Natural killer cell (primary cell): ENCODE results near the gene KRTAP5-5. TPM values are rescaled to one million over a fixed set of nuclear protein-coding genes. Genes with fewer than 3 reads are reported as not detected.

Experiments used
- ATAC-seq, 3 donors: fragments of 150-1000 bp in 2 of 3; fragments of 200-7000 bp in 1 of 3; cut with Tn5 transposase; 1 replicate in 1 of 3; 2 replicates in 2 of 3; pipeline ENCODE4 v1.10.0; 2021; ENCODE audit warnings: mild to moderate bottlenecking in 2 of 3, moderate library complexity in 2 of 3
- DNase-seq, 2 donors: peaks; one replicate each; pipeline versions ENCODE4 v3.0.0 to v3.0.0-alpha.2; 2013 to 2021; ENCODE audit warnings: mixed read lengths in 1 of 2
- H3K27ac ChIP-seq: one replicate; pipeline ENCODE4 v1.5.1; 2013; ENCODE audit warnings: mild to moderate bottlenecking, low read length
- H3K27me3 ChIP-seq: one replicate; pipeline ENCODE4 v1.6.1; 2013; ENCODE audit warnings: low read length; ENCODE audit not compliant: control insufficient read depth, insufficient read depth
- H3K36me3 ChIP-seq: one replicate; pipeline ENCODE4 v1.6.1; 2013; ENCODE audit warnings: low read length; ENCODE audit not compliant: control insufficient read depth, insufficient read depth
- H3K4me1 ChIP-seq: one replicate; pipeline ENCODE4 v1.6.1; 2013; ENCODE audit warnings: low read length; ENCODE audit not compliant: control insufficient read depth, insufficient read depth
- H3K4me3 ChIP-seq: one replicate; pipeline ENCODE4 v1.5.1; 2013; ENCODE audit warnings: low read length
- H3K9me3 ChIP-seq: one replicate; pipeline ENCODE4 v1.6.1; 2013; ENCODE audit warnings: low read length; ENCODE audit not compliant: control insufficient read depth, insufficient read depth
- H3K27ac Mint-ChIP-seq, 2 donors: one replicate each; pipeline ENCODE4 v1.8.0; 2022; ENCODE audit warnings: mild to moderate bottlenecking in 2 of 2, mixed read lengths in 2 of 2, moderate library complexity in 1 of 2
- H3K27me3 Mint-ChIP-seq, 2 donors: one replicate each; pipeline ENCODE4 v1.8.0; 2022; ENCODE audit warnings: low read depth in 2 of 2, mixed read lengths in 2 of 2
- H3K36me3 Mint-ChIP-seq: one replicate; pipeline ENCODE4 v1.8.0; 2022; ENCODE audit warnings: mixed read lengths
- H3K4me1 Mint-ChIP-seq, 2 donors: one replicate each; pipeline ENCODE4 v1.8.0; 2022; ENCODE audit warnings: mixed read lengths in 2 of 2
- H3K4me3 Mint-ChIP-seq: one replicate; pipeline ENCODE4 v1.8.0; 2022; ENCODE audit warnings: mild to moderate bottlenecking, moderate library complexity, mixed read lengths
- H3K9me3 Mint-ChIP-seq, 2 donors: one replicate each; pipeline ENCODE4 v1.8.0; 2022; ENCODE audit warnings: mixed read lengths in 2 of 2
- CTCF ChIP-seq: fragments of 200-600 bp; IDR thresholded peaks from one replicate; pipeline ENCODE4 v1.8.0; 2022; ENCODE audit warnings: antibody characterized with exemption
- WGBS: methylation state at CpG from one replicate; pipeline ENCODE4 v1.1.7; 2013; ENCODE audit warnings: missing lambda C conversion rate; ENCODE audit not compliant: insufficient coverage; 5-methylcytosine and 5-hydroxymethylcytosine counted together
- intact Hi-C: fragments of 100-400 bp; cut with micrococcal nuclease; formaldehyde crosslinking; loops from one replicate; pipeline ENCODE4 v1.14.2; 2022
- total RNA-seq, 4 donors: library from RNA; stranded (reverse); fragments of 120-200 nt in 1 of 4; gene quantifications; one replicate each; pipeline versions ENCODE4 v1.2.3 to v1.2.4, GENCODE V29; 2013 to 2022

The KRTAP5-5 gene
- total RNA-seq, 3 donors from 2014 or later (not counting 1 experiment from before 2014, with no cell fraction given), result not detected

- no peak overlapping the region for H3K4me3 ChIP-seq
- Mint-ChIP-seq H3K9me3 (no peaks in the 10 kb centered on the region), H3K27me3 (peaks cover 31 to 45% of the 10 kb centered on the region in 2 donors), H3K36me3 (no peaks in the 10 kb centered on the region), H3K4me1 (no peaks in the 10 kb centered on the region), H3K4me3 (no peak overlapping the region), H3K27ac (no peak overlapping the region)
- intact Hi-C loops, result no loop called here
- WGBS, result 73% methylated on average over 10 of the region's 10 CpGs
- H3K9me3 ChIP-seq, result no peaks in the 10 kb centered on the region
- H3K27me3 ChIP-seq, result peaks cover 5% of the 10 kb centered on the region
- ATAC-seq (no peak), DNase-seq (no peak)
- no peaks in the 10 kb centered on the region for H3K4me1 ChIP-seq
- no peaks in the 10 kb centered on the region for H3K36me3 ChIP-seq
- no peak for TF ChIP-seq CTCF
- no peak overlapping the region for H3K27ac ChIP-seq
Observed at GRCh38 chr11:1679881-1680280, 50.3 kb downstream of the KRTAP5-5 start.

Other genes with a start within 250 kb of the KRTAP5-5 start
- gene BRSK2, start 239.8 kb upstream of the KRTAP5-5 start, total RNA-seq, result under 1 TPM in 2 of 3 donors, not detected in 1; 0.11 to 0.14 TPM
- 10 to 100 TPM; 61.9 to 79.6 (median 78.5) TPM for gene MOB2, start 143.0 kb upstream of the KRTAP5-5 start, total RNA-seq
- gene DUSP8, start 57.5 kb upstream of the KRTAP5-5 start, total RNA-seq, result 10 to 100 TPM; 24.1 to 47.3 (median 38.4) TPM
- gene KRTAP5-1, start 44.5 kb upstream of the KRTAP5-5 start, total RNA-seq, result not detected
- gene KRTAP5-2, start 31.5 kb upstream of the KRTAP5-5 start, total RNA-seq, result not detected
- gene KRTAP5-3, start 21.3 kb upstream of the KRTAP5-5 start, total RNA-seq, result not detected
- gene KRTAP5-4, start 7.6 kb upstream of the KRTAP5-5 start, total RNA-seq, result not detected
- not detected for gene KRTAP5-6, start 67.4 kb downstream of the KRTAP5-5 start, total RNA-seq
- gene IFITM10, start 120.8 kb downstream of the KRTAP5-5 start, total RNA-seq, result 1 to 10 TPM; 5.5 to 8.1 (median 6.5) TPM
- 100 to 1,000 TPM; 388 to 446 (median 415) TPM for gene CTSD, start 134.2 kb downstream of the KRTAP5-5 start, total RNA-seq
- gene SYT8, start 205.2 kb downstream of the KRTAP5-5 start, total RNA-seq, result not detected
- gene TNNI2, start 209.2 kb downstream of the KRTAP5-5 start, total RNA-seq, result 1 to 10 TPM; 1.2 to 5.4 (median 3.6) TPM
- gene LSP1, start 223.3 kb downstream of the KRTAP5-5 start, total RNA-seq, result 100 to 1,000 TPM; 487 to 595 (median 536) TPM